Uterus (tissue), 4 donors: ENCODE data around the gene SAXO1. TPM values are rescaled to one million over a fixed set of nuclear protein-coding genes. Genes with fewer than 3 reads are reported as not detected.
"Not testable (repeated sequence)": the region's sequence is repeated elsewhere in the genome, so short reads cannot be mapped to it uniquely, and the experiment has no call there.

ENCODE experiments used
- DNase-seq, 2 donors: peaks; one replicate each; pipeline ENCODE4 v3.0.0-alpha.2; 2019 to 2020
- H3K27ac ChIP-seq, 2 donors: fragments of 200-600 bp; sonication (generic); 1 replicate in 1 of 2; 2 replicates in 1 of 2; pipeline ENCODE4 v1.5.1; 2016 to 2018
- H3K27me3 ChIP-seq, 2 donors: fragments of 200-600 bp; sonication (generic); one replicate each; pipeline ENCODE4 v1.5.1; 2018 to 2019; ENCODE audit warnings: control low read depth in 1 of 2
- H3K36me3 ChIP-seq, 2 donors: fragments of 200-600 bp; sonication (generic); one replicate each; pipeline ENCODE4 v1.5.1; 2019; ENCODE audit warnings: control low read depth in 1 of 2
- H3K4me1 ChIP-seq, 2 donors: fragments of 200-600 bp; sonication (generic); one replicate each; pipeline ENCODE4 v1.5.1; 2018 to 2019; ENCODE audit warnings: control low read depth in 1 of 2
- H3K4me3 ChIP-seq, 2 donors: fragments of 200-600 bp; sonication (generic); 1 replicate in 1 of 2; 2 replicates in 1 of 2; pipeline ENCODE4 v1.5.1; 2018 to 2019; ENCODE audit warnings: mild to moderate bottlenecking in 1 of 2
- H3K9me3 ChIP-seq, 2 donors: fragments of 200-600 bp; sonication (generic); one replicate each; pipeline ENCODE4 v1.5.1; 2019; ENCODE audit warnings: control low read depth in 1 of 2
- CTCF ChIP-seq, 4 experiments: fragments of 200-600 bp in 2 of 4; fragments of 450-650 bp in 2 of 4; sonication (generic) in 2 of 4; IDR thresholded peaks; one replicate each; pipeline ENCODE4 v1.5.1; 2016 to 2019; ENCODE audit warnings: antibody characterized with exemption in 4 of 4, mild to moderate bottlenecking in 2 of 4, moderate library complexity in 1 of 4
- POLR2A ChIP-seq, 2 donors: fragments of 450-650 bp; IDR thresholded peaks; one replicate each; pipeline ENCODE4 v1.6.1; 2016; ENCODE audit warnings: antibody characterized with exemption in 2 of 2, mild to moderate bottlenecking in 1 of 2, moderate library complexity in 1 of 2
- intact Hi-C: fragments of 100-400 bp; cut with DNase I; formaldehyde crosslinking; loops from one replicate; pipeline ENCODE4 v1.15.1; 2023; ENCODE audit warnings: low total_unique reads
- total RNA-seq, 4 donors: library from RNA; depleted of rRNA in 3 of 4; stranded (reverse); fragments of >200 nt in 3 of 4; gene quantifications; one replicate each; pipeline versions ENCODE4 v1.1.0 to v1.2.4, GENCODE V29; 2014 to 2023
- donor health status: DM: yes; HTN: yes; CAD: no.

SAXO1 gene
- total RNA-seq, 4 donors from 2014 or later: 0.14 to 0.37 TPM; not detected in 2

- H3K27me3 ChIP-seq: no peaks in the 10 kb centered on the region
- H3K9me3 ChIP-seq: no peaks in the 10 kb centered on the region
- no peaks in the 10 kb centered on the region for H3K36me3 ChIP-seq
- H3K4me3 ChIP-seq: no peak overlapping the region
- no peak overlapping the region for H3K27ac ChIP-seq
- no peaks in the 10 kb centered on the region for H3K4me1 ChIP-seq
- TF ChIP-seq CTCF (IDR thresholded peaks at IDR 0.05): no peak
- no peak for TF ChIP-seq POLR2A (IDR thresholded peaks at IDR 0.05)
- intact Hi-C loops: no loop called here
- no peak for DNase-seq
Measured at GRCh38 chr9:19022206-19022605, 10.8 kb downstream of the SAXO1 start.

- DNase-seq, intact Hi-C loops, H3K27me3 ChIP-seq, H3K4me1 ChIP-seq, H3K27ac ChIP-seq, H3K9me3 ChIP-seq, H3K4me3 ChIP-seq, H3K36me3 ChIP-seq: not testable (repeated sequence)
Measured at GRCh38 chr9:19021649-19022048, 11.4 kb downstream of the SAXO1 start.

- intact Hi-C loops: no loop called here
- H3K4me1 ChIP-seq: no peaks in the 10 kb centered on the region
- H3K27ac ChIP-seq: no peak overlapping the region
- no peak for TF ChIP-seq CTCF (IDR thresholded peaks at IDR 0.05)
- TF ChIP-seq POLR2A (IDR thresholded peaks at IDR 0.05): no peak
- no peaks in the 10 kb centered on the region for H3K27me3 ChIP-seq
- DNase-seq: no peak
- no peak overlapping the region for H3K4me3 ChIP-seq
- H3K36me3 ChIP-seq: no peaks in the 10 kb centered on the region
- H3K9me3 ChIP-seq: no peaks in the 10 kb centered on the region
Measured at GRCh38 chr9:19020886-19021455, 12.0 kb downstream of the SAXO1 start.

GRCh38 chr9:19018201-19018600 is 14.8 kb downstream of the SAXO1 start:
- DNase-seq: no peak
- intact Hi-C loops: loop anchor here (10.0 kb wide), 1 partner anchor 763 kb away; no protein-coding TSS in a partner anchor
- H3K9me3 ChIP-seq: no peaks in the 10 kb centered on the region
- no peaks in the 10 kb centered on the region for H3K36me3 ChIP-seq
- H3K27ac ChIP-seq: no peak overlapping the region
- TF ChIP-seq POLR2A (IDR thresholded peaks at IDR 0.05) (no peak), CTCF (IDR thresholded peaks at IDR 0.05) (no peak)
- H3K4me1 ChIP-seq: no peaks in the 10 kb centered on the region
- H3K27me3 ChIP-seq: no peaks in the 10 kb centered on the region
- no peak overlapping the region for H3K4me3 ChIP-seq

- TF ChIP-seq POLR2A (IDR thresholded peaks at IDR 0.05) (no peak), CTCF (IDR thresholded peaks at IDR 0.05) (no peak)
Measured at GRCh38 chr9:19009391-19009965, 23.5 kb downstream of the SAXO1 start.

More at GRCh38 chr9:19009391-19009965, 23.5 kb downstream of the SAXO1 start:
- no peaks in the 10 kb centered on the region for H3K9me3 ChIP-seq
- no peaks in the 10 kb centered on the region for H3K4me1 ChIP-seq
- H3K36me3 ChIP-seq: no peaks in the 10 kb centered on the region
- H3K4me3 ChIP-seq: no peak overlapping the region
- intact Hi-C loops: no loop called here
- DNase-seq: no peak
- no peaks in the 10 kb centered on the region for H3K27me3 ChIP-seq
- H3K27ac ChIP-seq: peak overlapping the region in 1 of 2 donors; percentile 38
